ENCODE data around the gene TPM4.

The TPM4 gene

GRCh38 chr19:16042533-16043085, 33.7 kb upstream of the TPM4 start:
- no peak for DNase-seq

- no peak for DNase-seq
Measured at GRCh38 chr19:16043156-16043757, 33.0 kb upstream of the TPM4 start.

GRCh38 chr19:16044746-16045145, 31.5 kb upstream of the TPM4 start:
- DNase-seq, result no peak

- no peak for DNase-seq
Measured at GRCh38 chr19:16045171-16045570, 31.1 kb upstream of the TPM4 start.

- DNase-seq, result no peak
Measured at GRCh38 chr19:16045893-16046292, 30.4 kb upstream of the TPM4 start.

GRCh38 chr19:16048583-16048982, 27.7 kb upstream of the TPM4 start:
- DNase-seq, result no peak

GRCh38 chr19:16051254-16052025, 24.9 kb upstream of the TPM4 start:
- DNase-seq, result no peak

- no peak for DNase-seq
Measured at GRCh38 chr19:16052353-16052752, 23.9 kb upstream of the TPM4 start.

GRCh38 chr19:16057062-16057461, 19.2 kb upstream of the TPM4 start:
- no peak for DNase-seq

GRCh38 chr19:16060294-16060693, 16.0 kb upstream of the TPM4 start:
- no peak for DNase-seq

- DNase-seq, result no peak
Measured at GRCh38 chr19:16061943-16062342, 14.4 kb upstream of the TPM4 start.

- DNase-seq, result no peak
Measured at GRCh38 chr19:16062789-16063188, 13.5 kb upstream of the TPM4 start.

GRCh38 chr19:16064209-16064889, 11.9 kb upstream of the TPM4 start:
- DNase-seq, result no peak

- DNase-seq, result no peak
Measured at GRCh38 chr19:16066611-16067104, 9.6 kb upstream of the TPM4 start.

GRCh38 chr19:16067205-16067938, 8.9 kb upstream of the TPM4 start:
- peak; percentile 82 for DNase-seq

GRCh38 chr19:16068696-16069259, 7.5 kb upstream of the TPM4 start:
- DNase-seq, result no peak

- DNase-seq, result no peak
Measured at GRCh38 chr19:16069813-16070365, 6.4 kb upstream of the TPM4 start.

- DNase-seq, result no peak
Measured at GRCh38 chr19:16070366-16070990, 5.8 kb upstream of the TPM4 start.

GRCh38 chr19:16071072-16071691, 5.1 kb upstream of the TPM4 start:
- DNase-seq, result no peak

GRCh38 chr19:16073481-16073880, 2.8 kb upstream of the TPM4 start:
- DNase-seq, result no peak

- no peak for DNase-seq
Measured at GRCh38 chr19:16073988-16074387, 2.3 kb upstream of the TPM4 start.
